22Rv1 (cell line): Measurements from ENCODE around the gene SAPCD2.

Experiments used
- H3K27ac ChIP-seq: fragments of 450-650 bp; 2 replicates; pipeline ENCODE4 v1.5.1; 2017
- ZFX ChIP-seq: fragments of 450-650 bp; IDR thresholded peaks from 2 replicates; pipeline ENCODE4 v1.6.1; 2017; ENCODE audit warnings: antibody characterized with exemption, borderline replicate concordance
- TF ChIP-seq, protein P1 (sequence below): fragments of 450-650 bp; IDR thresholded peaks from 2 replicates; pipeline ENCODE4 v1.5.1; 2017; ENCODE audit warnings: mild to moderate bottlenecking

Gene SAPCD2

GRCh38 chr9:137103206-137103999, 33.0 kb upstream of the SAPCD2 start:
- TF ChIP-seq ZFX, result no peak
- TF ChIP-seq, protein P1, sequence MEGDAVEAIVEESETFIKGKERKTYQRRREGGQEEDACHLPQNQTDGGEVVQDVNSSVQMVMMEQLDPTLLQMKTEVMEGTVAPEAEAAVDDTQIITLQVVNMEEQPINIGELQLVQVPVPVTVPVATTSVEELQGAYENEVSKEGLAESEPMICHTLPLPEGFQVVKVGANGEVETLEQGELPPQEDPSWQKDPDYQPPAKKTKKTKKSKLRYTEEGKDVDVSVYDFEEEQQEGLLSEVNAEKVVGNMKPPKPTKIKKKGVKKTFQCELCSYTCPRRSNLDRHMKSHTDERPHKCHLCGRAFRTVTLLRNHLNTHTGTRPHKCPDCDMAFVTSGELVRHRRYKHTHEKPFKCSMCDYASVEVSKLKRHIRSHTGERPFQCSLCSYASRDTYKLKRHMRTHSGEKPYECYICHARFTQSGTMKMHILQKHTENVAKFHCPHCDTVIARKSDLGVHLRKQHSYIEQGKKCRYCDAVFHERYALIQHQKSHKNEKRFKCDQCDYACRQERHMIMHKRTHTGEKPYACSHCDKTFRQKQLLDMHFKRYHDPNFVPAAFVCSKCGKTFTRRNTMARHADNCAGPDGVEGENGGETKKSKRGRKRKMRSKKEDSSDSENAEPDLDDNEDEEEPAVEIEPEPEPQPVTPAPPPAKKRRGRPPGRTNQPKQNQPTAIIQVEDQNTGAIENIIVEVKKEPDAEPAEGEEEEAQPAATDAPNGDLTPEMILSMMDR, result no peak

DNA sequence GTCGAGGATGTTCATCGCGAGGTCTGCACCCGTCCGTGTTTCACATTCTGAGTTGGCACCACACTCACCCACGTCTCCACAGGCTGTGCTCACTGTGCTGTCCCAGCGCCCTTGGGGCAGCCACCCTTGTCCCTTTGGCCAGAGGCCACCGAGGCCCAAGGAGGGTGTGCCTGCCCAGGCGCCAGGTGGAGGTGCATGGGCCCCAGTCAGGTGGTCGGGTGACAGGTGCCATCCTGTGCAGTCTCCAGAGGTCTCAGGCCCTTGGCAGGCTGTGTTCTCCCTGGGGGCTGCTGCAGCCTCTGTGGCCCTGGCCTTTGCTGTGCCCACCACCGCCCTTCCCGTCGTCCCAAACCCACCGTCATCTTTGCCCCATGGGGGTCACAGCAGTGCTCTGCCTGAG, 28.9 kb upstream of the SAPCD2 start:
- H3K27ac ChIP-seq, result no peak overlapping the region
- TF ChIP-seq ZFX, result no peak
- TF ChIP-seq, protein P1, result no peak

More at GRCh38 chr9:137103206-137103999, 33.0 kb upstream of the SAPCD2 start:
- H3K27ac ChIP-seq, result no peak overlapping the region

DNA sequence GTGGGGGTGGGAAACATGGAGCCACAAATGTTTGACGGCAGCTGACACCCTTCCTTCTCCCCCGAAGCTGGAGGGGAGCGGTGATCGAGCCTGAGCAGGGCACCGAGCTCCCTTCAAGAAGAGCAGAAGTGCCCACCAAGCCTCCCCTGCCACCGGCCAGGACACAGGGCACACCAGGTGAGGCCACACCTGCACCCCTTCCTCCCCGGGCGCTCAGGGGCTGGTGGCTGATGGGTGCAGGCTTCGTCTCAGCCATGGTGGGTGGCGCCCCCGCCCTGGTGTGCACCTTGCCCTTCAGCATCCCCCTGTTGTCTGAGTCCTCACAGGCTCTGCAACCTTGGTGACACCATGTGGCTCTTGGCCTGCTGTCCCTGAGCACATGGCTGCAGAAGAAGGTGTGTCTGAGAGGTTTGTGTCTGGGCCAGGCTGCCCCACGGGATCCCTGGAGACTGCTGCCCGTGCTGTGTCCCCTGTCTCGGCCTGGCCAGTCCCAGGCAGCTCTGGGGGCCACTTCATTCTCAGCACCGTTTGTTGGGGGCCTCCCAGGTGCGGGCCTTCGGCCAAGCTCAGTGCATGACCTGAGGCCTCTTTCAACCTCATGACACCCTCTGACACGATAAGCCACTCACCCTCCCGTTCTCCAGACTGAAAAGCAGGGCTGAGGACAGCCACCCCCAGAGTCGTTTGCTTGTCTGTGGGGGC, 27.6 kb upstream of the SAPCD2 start:
- TF ChIP-seq ZFX, result no peak
- TF ChIP-seq, protein P1, result no peak
- H3K27ac ChIP-seq, result no peak overlapping the region

DNA sequence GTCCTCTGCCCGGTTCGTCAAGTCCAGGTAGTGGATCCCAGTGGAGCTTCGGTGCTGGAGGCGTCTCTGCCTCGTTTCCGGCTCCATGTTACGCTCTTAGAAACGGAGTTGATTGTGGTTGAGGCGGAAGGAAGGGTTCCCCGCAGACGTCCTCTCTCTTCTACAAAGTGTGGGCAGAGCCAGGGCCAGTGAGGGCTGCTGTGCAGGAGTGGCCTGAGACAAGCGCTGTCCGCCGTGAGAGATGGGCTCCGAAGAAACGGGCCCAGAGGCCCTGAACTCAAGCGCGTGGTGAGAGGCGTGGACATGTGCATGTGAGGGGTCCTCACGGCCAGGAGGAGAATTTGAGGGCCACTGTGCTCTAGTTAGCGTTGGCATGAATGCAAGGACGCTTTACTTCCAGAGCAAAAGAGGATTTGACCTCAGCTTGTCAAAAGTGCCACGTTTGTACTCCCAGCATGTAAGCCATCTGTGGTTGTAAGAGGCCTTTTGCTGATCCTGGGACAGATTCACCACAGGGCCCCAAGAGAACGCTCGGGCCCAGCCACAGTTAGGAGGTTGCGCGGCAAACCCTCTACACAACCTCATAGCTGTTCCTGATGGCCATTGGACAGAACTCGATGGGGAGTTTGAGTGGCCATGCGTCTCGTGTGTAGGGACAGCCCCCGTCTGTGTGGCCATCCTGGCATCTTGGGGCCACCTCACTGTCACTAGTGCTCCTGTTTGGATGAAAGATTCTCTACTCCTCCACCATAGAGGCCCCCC, 26.6 kb upstream of the SAPCD2 start:
- H3K27ac ChIP-seq, result no peak overlapping the region
- TF ChIP-seq, protein P1, result no peak
- TF ChIP-seq ZFX, result no peak

DNA sequence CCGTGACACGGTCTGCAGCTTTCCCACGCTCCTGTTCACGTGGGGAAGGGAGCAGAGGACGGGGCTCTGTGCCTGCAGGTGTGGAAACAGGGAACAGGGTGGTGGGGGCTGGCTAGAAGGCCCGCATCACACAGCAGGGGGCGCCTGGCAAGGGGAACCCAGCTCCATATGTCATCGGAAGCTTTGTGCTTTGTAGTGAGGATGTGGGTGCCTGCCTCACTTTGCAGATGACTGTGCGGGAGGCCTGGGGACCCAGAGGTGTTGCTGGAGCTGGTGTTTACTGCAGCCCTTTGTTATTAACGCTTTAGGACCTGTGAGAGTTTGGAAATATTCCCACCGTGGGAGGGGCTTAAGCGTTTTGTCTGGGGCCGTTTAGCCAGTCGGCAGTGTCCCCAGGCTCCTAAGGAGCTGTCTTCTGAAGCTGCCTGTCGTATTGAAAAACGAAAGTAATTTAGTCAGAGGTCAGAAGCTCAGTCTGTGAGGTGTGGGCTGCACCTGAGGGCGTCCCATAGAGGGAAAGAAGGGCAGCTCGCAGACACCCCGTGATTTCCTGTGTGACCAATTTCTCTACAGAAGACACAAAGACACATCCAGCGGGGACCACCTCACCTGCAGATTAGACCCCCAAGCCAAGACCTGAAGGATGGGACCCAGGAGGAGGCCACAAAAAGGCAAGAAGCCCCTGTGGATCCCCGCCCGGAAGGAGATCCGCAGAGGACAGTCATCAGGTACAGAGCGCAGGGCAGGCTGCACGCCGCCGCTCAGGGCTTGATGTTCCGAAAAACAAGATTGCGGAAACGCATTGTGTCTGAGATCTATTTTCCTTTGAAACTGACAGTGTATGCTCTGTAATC, 25.5 kb upstream of the SAPCD2 start:
- no peak for TF ChIP-seq ZFX
- TF ChIP-seq, protein P1, result peak; percentile 16; the same call in 1 of the 2 replicates
- no peak overlapping the region for H3K27ac ChIP-seq

- peak overlapping the region; percentile 99 for H3K27ac ChIP-seq
- TF ChIP-seq ZFX, result no peak
- TF ChIP-seq, protein P1, result no peak
These were observed 19.0 kb upstream of the SAPCD2 start for GRCh38 chr9:137089232-137089947.
